Fibroblast of pulmonary artery (primary cell): ENCODE results near the gene UBAP2.
"Not testable (repeated sequence)": the region's sequence is repeated elsewhere in the genome, so short reads cannot be mapped to it uniquely, and the experiment has no call there.

Experiments
- DNase-seq: peaks from one replicate; pipeline ENCODE4 v3.0.0-alpha.2; 2010; ENCODE audit warnings: low read depth
- H3K4me3 ChIP-seq: replicated peaks from 2 replicates; pipeline ENCODE4 v1.5.1; 2011; ENCODE audit warnings: low read depth, mild to moderate bottlenecking, control low read depth, low read length, moderate library complexity
- TF ChIP-seq, protein P1 (sequence below): IDR thresholded peaks from 2 replicates; pipeline ENCODE4 v1.5.1; 2011; ENCODE audit warnings: mild to moderate bottlenecking, control low read depth, low read length, inconsistent platforms; ENCODE audit errors: missing control alignments

UBAP2 gene

DNA sequence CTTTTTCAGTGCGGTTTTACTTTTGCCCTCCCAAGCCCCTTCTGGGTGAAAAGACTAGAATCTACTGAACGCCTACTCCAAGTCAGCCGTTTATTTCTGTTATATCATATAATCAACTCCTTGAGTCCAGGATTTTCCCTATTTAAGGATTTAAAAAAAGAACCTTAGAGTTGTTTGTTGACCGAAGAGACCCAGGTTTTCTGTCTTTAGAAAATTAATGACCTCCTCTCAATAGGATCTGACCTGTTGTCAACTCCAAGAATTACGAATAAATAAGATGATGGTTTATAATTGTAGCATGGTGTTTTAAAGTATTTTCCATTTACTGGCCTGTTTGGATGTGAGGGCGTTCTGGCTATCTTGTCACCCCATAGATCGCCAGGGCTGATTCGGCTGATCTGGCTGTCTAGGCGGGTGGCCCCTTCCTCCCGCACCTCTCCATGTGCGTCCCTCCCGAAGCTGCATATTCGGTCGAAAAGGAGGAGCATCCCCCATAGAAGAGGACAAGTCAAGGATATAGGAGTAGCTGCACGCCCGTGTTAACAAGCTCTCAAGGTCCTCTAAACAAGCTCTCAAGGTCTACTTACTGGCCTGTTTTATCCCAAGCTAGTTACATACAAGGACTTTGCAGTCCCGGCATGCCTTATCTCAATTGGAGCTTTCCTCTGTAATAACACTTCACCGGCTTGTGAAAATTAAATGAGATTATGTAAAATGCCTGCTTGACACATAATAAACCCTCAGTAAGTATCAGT lies 1.1 kb upstream of the UBAP2 start:
- no peak for DNase-seq
- TF ChIP-seq, protein P1, sequence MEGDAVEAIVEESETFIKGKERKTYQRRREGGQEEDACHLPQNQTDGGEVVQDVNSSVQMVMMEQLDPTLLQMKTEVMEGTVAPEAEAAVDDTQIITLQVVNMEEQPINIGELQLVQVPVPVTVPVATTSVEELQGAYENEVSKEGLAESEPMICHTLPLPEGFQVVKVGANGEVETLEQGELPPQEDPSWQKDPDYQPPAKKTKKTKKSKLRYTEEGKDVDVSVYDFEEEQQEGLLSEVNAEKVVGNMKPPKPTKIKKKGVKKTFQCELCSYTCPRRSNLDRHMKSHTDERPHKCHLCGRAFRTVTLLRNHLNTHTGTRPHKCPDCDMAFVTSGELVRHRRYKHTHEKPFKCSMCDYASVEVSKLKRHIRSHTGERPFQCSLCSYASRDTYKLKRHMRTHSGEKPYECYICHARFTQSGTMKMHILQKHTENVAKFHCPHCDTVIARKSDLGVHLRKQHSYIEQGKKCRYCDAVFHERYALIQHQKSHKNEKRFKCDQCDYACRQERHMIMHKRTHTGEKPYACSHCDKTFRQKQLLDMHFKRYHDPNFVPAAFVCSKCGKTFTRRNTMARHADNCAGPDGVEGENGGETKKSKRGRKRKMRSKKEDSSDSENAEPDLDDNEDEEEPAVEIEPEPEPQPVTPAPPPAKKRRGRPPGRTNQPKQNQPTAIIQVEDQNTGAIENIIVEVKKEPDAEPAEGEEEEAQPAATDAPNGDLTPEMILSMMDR: no peak
- peak overlapping the region; percentile 94 for H3K4me3 ChIP-seq

DNA sequence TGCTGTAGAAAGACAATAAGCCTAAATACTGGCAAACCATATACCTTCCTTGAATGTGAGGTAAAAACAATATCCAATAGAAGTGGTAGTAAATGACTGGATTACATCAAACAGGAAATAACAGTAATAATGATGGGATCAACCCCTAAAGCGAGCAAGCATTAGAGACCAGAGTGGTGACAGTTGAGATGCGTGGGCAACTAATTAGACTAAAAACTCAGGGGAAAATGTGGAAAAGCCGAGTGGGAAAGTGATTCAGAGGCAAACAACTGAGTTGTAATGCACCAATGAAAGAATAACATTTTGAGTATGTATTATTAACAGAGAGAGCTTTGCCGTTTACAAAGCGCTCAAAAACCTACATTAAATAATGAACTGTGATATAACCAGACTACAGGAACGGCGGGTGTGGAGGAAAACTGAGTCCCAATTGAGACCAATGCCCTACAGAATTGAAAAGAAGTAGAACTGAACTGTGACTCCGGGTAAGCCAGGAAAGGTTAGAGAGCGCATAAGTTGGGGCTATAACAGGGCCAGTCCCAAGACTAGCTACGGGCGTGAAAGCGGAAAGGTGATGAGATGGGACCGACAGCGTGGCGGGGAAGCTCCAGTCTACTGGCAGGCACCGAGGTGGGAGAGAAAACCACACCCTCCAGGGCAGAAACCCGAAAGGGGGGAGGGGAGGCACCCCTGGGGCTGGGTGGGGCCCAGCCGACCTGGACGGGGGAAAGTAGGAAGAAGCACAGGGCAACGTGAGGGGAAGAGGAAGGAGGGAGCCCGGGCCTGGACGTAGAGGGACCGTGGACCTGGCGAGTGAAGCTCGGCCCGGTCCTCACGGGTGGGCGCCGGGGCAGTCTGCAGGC lies 592 bp downstream of the UBAP2 start:
- DNase-seq: no peak
- peak overlapping the region; percentile 94 for H3K4me3 ChIP-seq
- TF ChIP-seq, protein P1: no peak

DNA sequence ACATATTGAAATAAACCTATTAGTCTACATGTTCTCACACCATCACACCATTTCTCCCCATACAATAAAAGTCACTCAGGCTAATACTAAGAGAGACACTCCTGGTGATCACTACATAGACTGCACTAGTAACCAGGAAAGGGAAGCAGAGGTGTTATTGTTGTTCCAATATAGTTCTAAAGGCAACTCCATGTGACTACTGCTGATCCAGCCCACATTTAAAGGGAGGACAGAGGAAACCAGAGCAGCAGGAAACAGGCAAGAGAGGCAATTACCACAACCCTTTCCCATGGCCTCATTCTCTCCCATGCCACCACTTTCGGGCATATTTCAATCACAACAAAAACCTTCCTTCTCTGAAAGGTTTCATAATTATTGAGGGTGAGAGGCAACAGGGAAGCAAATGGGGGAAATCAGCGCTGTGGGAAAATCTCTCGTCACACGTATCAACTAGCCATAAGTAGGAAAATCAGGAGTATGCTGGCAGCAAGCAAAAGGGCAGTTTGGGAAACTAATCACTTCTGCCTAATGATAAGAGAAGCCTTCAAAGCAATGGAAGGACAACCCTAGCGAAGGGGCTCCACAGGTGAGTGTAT lies 1.8 kb downstream of the UBAP2 start:
- peak; percentile 30 for DNase-seq
- peak overlapping the region; percentile 94 for H3K4me3 ChIP-seq
- TF ChIP-seq, protein P1: no peak

DNA sequence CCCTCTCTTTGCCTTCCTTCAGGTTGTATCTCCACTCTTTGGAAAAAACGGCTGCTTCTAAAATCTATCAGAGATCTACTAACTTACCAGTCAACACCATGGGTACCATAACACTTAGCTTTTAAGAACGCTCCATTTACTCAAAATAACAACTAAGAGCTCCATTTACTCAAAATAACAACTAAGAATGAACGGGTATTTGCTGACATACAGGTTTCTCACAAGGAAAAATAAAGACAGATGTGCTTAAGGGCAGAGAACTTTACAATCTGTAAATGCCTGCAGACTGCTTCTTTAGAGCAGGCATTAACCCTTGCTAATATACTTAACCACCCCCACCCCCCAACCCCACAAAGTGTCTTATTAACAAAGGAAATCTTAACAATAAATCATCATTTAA lies 2.8 kb downstream of the UBAP2 start:
- TF ChIP-seq, protein P1: no peak
- no peak for DNase-seq
- H3K4me3 ChIP-seq: no peak overlapping the region

DNA sequence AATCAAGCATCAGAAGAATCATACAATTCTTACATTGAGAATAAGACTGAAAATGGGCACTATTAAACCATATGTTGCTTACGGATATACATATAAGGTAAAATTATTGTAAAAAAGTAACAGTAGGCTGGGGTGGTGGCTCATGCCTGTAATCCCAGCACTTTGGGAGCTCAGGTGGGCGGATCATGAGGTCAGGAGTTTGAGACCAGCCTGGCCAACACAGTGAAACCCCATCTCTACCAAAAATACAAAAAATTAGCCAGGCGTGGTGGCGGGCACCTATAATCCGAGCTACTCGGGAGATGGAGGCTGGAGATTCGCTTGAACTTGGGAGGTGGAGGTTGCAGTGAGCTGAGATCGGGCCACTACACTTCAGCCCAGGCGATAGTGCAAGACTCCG lies 6.6 kb downstream of the UBAP2 start:
- not testable (repeated sequence) for H3K4me3 ChIP-seq, DNase-seq

DNA sequence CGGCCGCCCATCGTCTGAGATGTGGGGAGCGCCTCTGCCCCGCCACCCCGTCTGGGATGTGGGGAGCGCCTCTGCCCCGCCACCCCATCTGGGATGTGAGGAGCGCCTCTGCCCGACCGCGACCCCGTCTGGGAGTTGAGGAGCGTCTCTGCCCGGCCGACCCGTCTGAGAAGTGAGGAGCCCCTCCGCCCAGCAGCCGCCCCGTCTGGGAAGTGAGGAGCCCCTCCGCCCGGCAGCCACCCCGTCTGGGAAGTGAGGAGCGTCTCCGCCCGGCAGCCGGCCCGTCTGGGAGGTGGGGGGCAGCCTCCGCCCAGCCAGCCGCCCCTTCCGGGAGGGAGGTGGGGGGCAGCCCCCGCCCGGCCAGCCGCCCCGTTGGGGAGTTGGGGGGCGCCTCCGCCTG lies 9.8 kb downstream of the UBAP2 start:
- DNase-seq, H3K4me3 ChIP-seq: not testable (repeated sequence)

DNA sequence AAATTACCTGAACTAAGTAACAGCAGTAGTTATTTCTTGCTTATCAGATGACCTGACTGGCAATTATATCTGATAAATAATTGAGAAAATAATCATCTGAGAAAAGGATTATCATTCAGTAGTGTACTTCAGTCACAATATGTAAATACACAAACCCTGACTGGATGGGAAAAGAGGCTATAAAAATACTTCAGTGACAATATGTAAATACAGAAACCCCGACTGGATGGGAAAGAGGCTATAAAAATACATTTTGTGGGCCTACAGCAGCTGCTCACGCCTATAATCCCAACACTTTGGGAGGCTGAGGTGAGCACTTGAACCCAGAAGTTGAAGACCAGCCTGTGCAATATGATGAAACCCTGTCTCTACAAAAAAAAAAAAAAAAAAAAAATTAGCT lies 11.1 kb downstream of the UBAP2 start:
- TF ChIP-seq, protein P1: no peak
- no peak for DNase-seq
- no peak overlapping the region for H3K4me3 ChIP-seq
